PFSK-1 (cell line): ENCODE measurements around the gene ZHX3.

Source experiments
- FOXP2 ChIP-seq: optimal IDR thresholded peaks from 2 replicates; pipeline ENCODE3; 2011; ENCODE audit warnings: borderline replicate concordance, control low read depth, inconsistent platforms; ENCODE audit not compliant: insufficient read depth; ENCODE audit errors: extremely low read length, extremely low read depth
- POLR2AphosphoS5 ChIP-seq: IDR thresholded peaks from 2 replicates; pipeline ENCODE4 v1.6.1; 2012; ENCODE audit warnings: low read depth, mild to moderate bottlenecking, control low read depth, low read length, moderate library complexity
- SIN3A ChIP-seq: IDR thresholded peaks from 2 replicates; pipeline ENCODE4 v1.6.1; 2012; ENCODE audit warnings: mild to moderate bottlenecking, low read length, moderate library complexity, borderline replicate concordance; ENCODE audit not compliant: insufficient read depth
- TAF1 ChIP-seq: IDR thresholded peaks from 2 replicates; pipeline ENCODE4 v1.6.1; 2012; ENCODE audit warnings: low read length, control low read depth, borderline replicate concordance; ENCODE audit not compliant: insufficient read depth
- TF ChIP-seq, protein P1 (sequence below), 2 experiments: IDR thresholded peaks; 2 replicates each; pipeline versions ENCODE4 v1.6.1 to v1.8.0; 2011 to 2012; ENCODE audit warnings: low read depth in 2 of 2, low read length in 2 of 2, control low read depth in 1 of 2, inconsistent platforms in 1 of 2, mild to moderate bottlenecking in 1 of 2, moderate library complexity in 1 of 2; ENCODE audit not compliant: insufficient read depth in 1 of 2

DNA sequence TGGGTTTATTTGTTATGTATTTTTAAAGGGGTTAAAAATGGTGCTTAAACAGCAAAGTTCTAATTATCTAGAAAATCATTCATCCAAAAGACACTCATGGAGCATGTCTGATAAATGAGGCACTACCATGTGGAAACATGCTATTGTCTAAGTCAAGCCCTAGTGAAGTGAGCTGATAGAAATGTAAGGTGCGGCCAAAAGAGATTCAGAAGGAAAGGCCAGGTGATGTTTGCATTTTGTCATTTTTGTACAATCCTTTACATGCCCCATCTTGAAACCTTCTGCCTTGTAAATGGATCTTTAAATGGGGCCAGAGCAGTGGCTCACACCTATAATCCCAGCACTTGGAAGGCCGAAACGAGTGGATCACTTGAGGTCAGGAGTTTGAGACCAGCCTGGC is 102.9 kb downstream of the ZHX3 start:
- TF ChIP-seq SIN3A (no peak), POLR2AphosphoS5 (no peak), TAF1 (no peak), FOXP2 (no peak)
- TF ChIP-seq, protein P1, sequence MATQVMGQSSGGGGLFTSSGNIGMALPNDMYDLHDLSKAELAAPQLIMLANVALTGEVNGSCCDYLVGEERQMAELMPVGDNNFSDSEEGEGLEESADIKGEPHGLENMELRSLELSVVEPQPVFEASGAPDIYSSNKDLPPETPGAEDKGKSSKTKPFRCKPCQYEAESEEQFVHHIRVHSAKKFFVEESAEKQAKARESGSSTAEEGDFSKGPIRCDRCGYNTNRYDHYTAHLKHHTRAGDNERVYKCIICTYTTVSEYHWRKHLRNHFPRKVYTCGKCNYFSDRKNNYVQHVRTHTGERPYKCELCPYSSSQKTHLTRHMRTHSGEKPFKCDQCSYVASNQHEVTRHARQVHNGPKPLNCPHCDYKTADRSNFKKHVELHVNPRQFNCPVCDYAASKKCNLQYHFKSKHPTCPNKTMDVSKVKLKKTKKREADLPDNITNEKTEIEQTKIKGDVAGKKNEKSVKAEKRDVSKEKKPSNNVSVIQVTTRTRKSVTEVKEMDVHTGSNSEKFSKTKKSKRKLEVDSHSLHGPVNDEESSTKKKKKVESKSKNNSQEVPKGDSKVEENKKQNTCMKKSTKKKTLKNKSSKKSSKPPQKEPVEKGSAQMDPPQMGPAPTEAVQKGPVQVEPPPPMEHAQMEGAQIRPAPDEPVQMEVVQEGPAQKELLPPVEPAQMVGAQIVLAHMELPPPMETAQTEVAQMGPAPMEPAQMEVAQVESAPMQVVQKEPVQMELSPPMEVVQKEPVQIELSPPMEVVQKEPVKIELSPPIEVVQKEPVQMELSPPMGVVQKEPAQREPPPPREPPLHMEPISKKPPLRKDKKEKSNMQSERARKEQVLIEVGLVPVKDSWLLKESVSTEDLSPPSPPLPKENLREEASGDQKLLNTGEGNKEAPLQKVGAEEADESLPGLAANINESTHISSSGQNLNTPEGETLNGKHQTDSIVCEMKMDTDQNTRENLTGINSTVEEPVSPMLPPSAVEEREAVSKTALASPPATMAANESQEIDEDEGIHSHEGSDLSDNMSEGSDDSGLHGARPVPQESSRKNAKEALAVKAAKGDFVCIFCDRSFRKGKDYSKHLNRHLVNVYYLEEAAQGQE (IDR thresholded peaks at IDR 0.05; ENCODE audit: insufficient read depth in 1 of 2, low read depth in 2 of 2, low read length in 2 of 2) = no peak
